K562 (cell line): ENCODE measurements around the gene TACR2. TPM values are rescaled to one million over a fixed set of nuclear protein-coding genes. Genes with fewer than 3 reads are reported as not detected.

Experiments used
- ATAC-seq: fragments of 200-7000 bp; cut with Tn5 transposase; 3 replicates; pipeline ENCODE4 v1.9.1; 2020; ENCODE audit warnings: moderate library complexity
- BruUV-seq: library from RNA; stranded (reverse); fragments of 400-500 nt; replicated peaks from 2 replicates; lab custom pipeline; 2021; lab: Mats Ljungman, UMichigan
- CTCF ChIA-PET: fragments of 300-600 bp; formaldehyde crosslinking; extraction: SDS; loops from one replicate; lab custom pipeline; 2021; ENCODE audit warnings: low intra/inter-chr PET ratio; lab: Yijun Ruan, JAX
- POLR2A ChIA-PET: fragments of 300-600, 350-650 bp; sonication (Branson Sonifier 250); formaldehyde crosslinking; extraction: SDS; loops from one replicate; lab custom pipeline; 2021; ENCODE audit warnings: antibody characterized with exemption, inconsistent platforms; lab: Yijun Ruan, JAX
- DNase-seq, 4 experiments: peaks; one replicate each; pipeline versions ENCODE4 v3.0.0 to v3.0.0-alpha.2; 2011 to 2018; ENCODE audit warnings: low spot score in 3 of 4, mixed read lengths in 3 of 4; ENCODE audit errors: extremely low read depth in 1 of 4
- FAIRE-seq: peaks from 2 replicates; lab custom pipeline; 2011; peaks lifted over from hg19 to GRCh38; lab: Jason Lieb, UNC
- H2AFZ ChIP-seq: 2 replicates; pipeline ENCODE4 v1.6.0; 2011; ENCODE audit warnings: low read depth, low read length, control low read depth, inconsistent platforms
- H3K27ac ChIP-seq: fragments of 200-600 bp; 3 replicates; pipeline ENCODE4 v1.8.0; 2011; ENCODE audit warnings: low read depth, mild to moderate bottlenecking, control low read depth, inconsistent platforms, low read length, moderate library complexity, mixed read lengths; ENCODE audit errors: extremely low read depth
- H3K27me3 ChIP-seq, 2 experiments: fragments of 300-600 bp in 1 of 2; 2 replicates in 1 of 2; 3 replicates in 1 of 2; pipeline versions ENCODE4 v1.6.0 to v1.8.0; 2011; ENCODE audit warnings: inconsistent platforms in 2 of 2, low read length in 2 of 2, mild to moderate bottlenecking in 1 of 2, mixed read lengths in 1 of 2, moderate library complexity in 1 of 2; ENCODE audit not compliant: control insufficient read depth in 2 of 2, insufficient read depth in 2 of 2
- H3K36me3 ChIP-seq: fragments of 300-600 bp; 3 replicates; pipeline ENCODE4 v1.8.0; 2011; ENCODE audit warnings: mild to moderate bottlenecking, low read length, inconsistent platforms; ENCODE audit not compliant: control insufficient read depth, insufficient read depth
- H3K4me1 ChIP-seq, 2 experiments: fragments of 200-600 bp in 1 of 2; replicated peaks in 1 of 2; 2 replicates in 1 of 2; 3 replicates in 1 of 2; pipeline versions ENCODE4 v1.5.1 to v1.8.0; 2011; ENCODE audit warnings: inconsistent platforms in 2 of 2, low read length in 2 of 2, mild to moderate bottlenecking in 1 of 2, mixed read lengths in 1 of 2, moderate library complexity in 1 of 2; ENCODE audit not compliant: control insufficient read depth in 2 of 2, insufficient read depth in 2 of 2
- H3K4me2 ChIP-seq: 2 replicates; pipeline ENCODE4 v1.6.1; 2011; ENCODE audit warnings: low read length, control low read depth, inconsistent platforms, mixed read lengths; ENCODE audit not compliant: insufficient read depth
- H3K4me3 ChIP-seq: fragments of 200-600 bp; sonication (generic), shearing (Covaris generic); 2 replicates; pipeline ENCODE4 v1.5.1; 2016; ENCODE audit warnings: control low read depth, inconsistent platforms
- H3K79me2 ChIP-seq: fragments of 200-600 bp; 3 replicates; pipeline ENCODE4 v1.8.0; 2011; ENCODE audit warnings: low read length, inconsistent platforms; ENCODE audit not compliant: control insufficient read depth, insufficient read depth
- H3K9ac ChIP-seq, 2 experiments: 2 replicates each; pipeline versions ENCODE4 v1.6.0 to v1.6.1; 2011; ENCODE audit warnings: low read depth in 2 of 2, low read length in 2 of 2, control low read depth in 1 of 2, inconsistent platforms in 1 of 2, mild to moderate bottlenecking in 1 of 2, mixed read lengths in 1 of 2; ENCODE audit not compliant: insufficient read depth in 1 of 2
- H3K9me1 ChIP-seq: one replicate; pipeline ENCODE4 v1.6.0; 2011; ENCODE audit warnings: inconsistent platforms, mild to moderate bottlenecking, low read length, moderate library complexity; ENCODE audit not compliant: control insufficient read depth, insufficient read depth
- H3K9me3 ChIP-seq: replicated peaks from 2 replicates; pipeline ENCODE4 v1.5.1; 2011; ENCODE audit warnings: low read depth, low read length, inconsistent platforms; ENCODE audit not compliant: control insufficient read depth, insufficient read depth
- H4K20me1 ChIP-seq: replicated peaks from 2 replicates; pipeline ENCODE4 v1.6.1; 2011; ENCODE audit warnings: low read length, inconsistent platforms, mixed read lengths; ENCODE audit not compliant: control insufficient read depth, insufficient read depth
- ELF1 ChIP-seq: fragments of 200-800 bp; sonication (Bioruptor generic); IDR thresholded peaks from 2 replicates; pipeline ENCODE4 v1.6.1; 2016; ENCODE audit warnings: missing genetic modification characterization, missing compliant biosample characterization
- OTX1 ChIP-seq: fragments of 450-650 bp; formaldehyde crosslinking; IDR thresholded peaks from 2 replicates; pipeline ENCODE4 v1.4.0; 2022; ENCODE audit warnings: mild to moderate bottlenecking
- POLR2A ChIP-seq: fragments of 450-650 bp; conservative IDR thresholded peaks from 2 replicates; pipeline ENCODE4 v1.6.1; 2016
- RBM22 ChIP-seq: fragments of 200-400 bp; formaldehyde crosslinking; IDR thresholded peaks from 2 replicates; pipeline ENCODE4 v1.6.1; 2018; ENCODE audit warnings: low read length, low read depth; ENCODE audit not compliant: poor library complexity, severe bottlenecking
- RBM39 ChIP-seq: fragments of 200-400 bp; formaldehyde crosslinking; optimal IDR thresholded peaks from 2 replicates; pipeline ENCODE3; 2018; ENCODE audit warnings: low read depth, low read length
- SUPT5H ChIP-seq: fragments of 450-650 bp; IDR thresholded peaks from 2 replicates; pipeline ENCODE4 v1.6.1; 2016
- WGBS: fragments of 100-300 bp; shearing (Covaris generic); methylation state at CpG from one replicate; pipeline ENCODE4 v1.1.6; 2016; ENCODE audit warnings: low coverage, mixed read lengths; ENCODE audit not compliant: insufficient coverage; ENCODE audit errors: missing lambda C conversion rate; 5-methylcytosine and 5-hydroxymethylcytosine counted together
- in situ Hi-C: fragments of 300-500 bp; cut with MboI; formaldehyde crosslinking; loops from 4 replicates; pipeline ENCODE4 v1.15.0; 2018; ENCODE audit warnings: inconsistent platforms, mixed read lengths
- intact Hi-C: fragments of 100-400 bp; cut with micrococcal nuclease; formaldehyde crosslinking; loops from 2 replicates; pipeline ENCODE4 v1.14.2; 2022
- polyA plus RNA-seq, 8 experiments: library from polyadenylated mRNA; depleted of rRNA in 4 of 8; stranded (reverse) in 5 of 8; unstranded in 3 of 8; fragments of >200 nt; fragmentation: Nextera tagmentation in 2 of 8; fragmentation: Illumina TruSeq in 1 of 8; extraction: Ambion mirVana in 2 of 8; extraction: Trizol in 1 of 8; gene quantifications; 2 replicates each; pipeline versions ENCODE4 v1.2.1 to v1.2.3, GENCODE V29; 2011 to 2014; ENCODE audit warnings: inconsistent platforms in 1 of 8, missing spikeins in 1 of 8
- total RNA-seq, 7 experiments: library from RNA; depleted of rRNA in 6 of 7; stranded (reverse); fragments of >200 nt in 6 of 7; fragmentation: Illumina TruSeq in 2 of 7; extraction: Trizol in 2 of 7; gene quantifications; 2 replicates each; pipeline versions ENCODE4 v1.2.1 to v1.2.3, GENCODE V29; 2011 to 2021; ENCODE audit warnings: low replicate concordance in 1 of 7
- TF ChIP-seq, protein P1 (sequence below): fragments of 450-650 bp; formaldehyde crosslinking; conservative IDR thresholded peaks from 2 replicates; pipeline ENCODE4 v1.4.0; 2022; ENCODE audit warnings: mild to moderate bottlenecking, missing genetic modification characterization

The TACR2 gene
- total and polyA plus RNA-seq, 9 of the 15 experiments (the other 6 are each of a cell fraction or from before 2014, with no cell fraction given): not detected

- in situ Hi-C loops: no loop called here
Observed at GRCh38 chr10:69404786-69405185, 11.9 kb downstream of the TACR2 start.

More at GRCh38 chr10:69404786-69405185, 11.9 kb downstream of the TACR2 start:
- H3K4me1 ChIP-seq: peaks cover 10 to 28% of the 10 kb centered on the region in 2 experiments
- H3K9me3 ChIP-seq: no peaks in the 10 kb centered on the region
- H3K27ac ChIP-seq: no peak overlapping the region; the same call in 2 of the 3 replicates
- ATAC-seq (no peak), FAIRE-seq (no peak), DNase-seq (no peak)
- peaks cover 45% of the 10 kb centered on the region for H3K36me3 ChIP-seq
- intact Hi-C loops: no loop called here
- 33% methylated on average over 10 of the region's 10 CpGs for WGBS
- H3K4me2 ChIP-seq: no peak overlapping the region
- peak; percentile 35; the same call in 1 of the 2 replicates for TF ChIP-seq SUPT5H
- peak; percentile 72 for TF ChIP-seq RBM22
- TF ChIP-seq RBM39: no peak
- TF ChIP-seq POLR2A: 0 out of 2 replicates have a peak, but pooled peaks have one; percentile 23
- TF ChIP-seq, protein P1, sequence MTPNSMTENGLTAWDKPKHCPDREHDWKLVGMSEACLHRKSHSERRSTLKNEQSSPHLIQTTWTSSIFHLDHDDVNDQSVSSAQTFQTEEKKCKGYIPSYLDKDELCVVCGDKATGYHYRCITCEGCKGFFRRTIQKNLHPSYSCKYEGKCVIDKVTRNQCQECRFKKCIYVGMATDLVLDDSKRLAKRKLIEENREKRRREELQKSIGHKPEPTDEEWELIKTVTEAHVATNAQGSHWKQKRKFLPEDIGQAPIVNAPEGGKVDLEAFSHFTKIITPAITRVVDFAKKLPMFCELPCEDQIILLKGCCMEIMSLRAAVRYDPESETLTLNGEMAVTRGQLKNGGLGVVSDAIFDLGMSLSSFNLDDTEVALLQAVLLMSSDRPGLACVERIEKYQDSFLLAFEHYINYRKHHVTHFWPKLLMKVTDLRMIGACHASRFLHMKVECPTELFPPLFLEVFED (CRISPR knock-in tag): no peak
- TF ChIP-seq ELF1: no peak
- no peak for TF ChIP-seq OTX1
- BruUV-seq: no TSS peak
- POLR2A ChIA-PET: interaction anchor here (0.6 to 1.8 kb wide), 4 partner anchors 12 to 1602 kb away, joined by 3 to 6 read pairs (median 4); no protein-coding TSS in a partner anchor
- H3K4me3 ChIP-seq: no peak overlapping the region
- CTCF ChIA-PET: no interaction called here
- H3K79me2 ChIP-seq: no peaks in the 10 kb centered on the region
- H3K9ac ChIP-seq: peak overlapping the region in 1 of 2 experiments; percentile 74; a peak in 2 of 4 replicates
- H3K27me3 ChIP-seq: no peaks in the 10 kb centered on the region
- H3K9me1 ChIP-seq: peaks cover 2% of the 10 kb centered on the region
- no peak overlapping the region for H2AFZ ChIP-seq
- H4K20me1 ChIP-seq: 0 out of 2 replicates have a peak, but pooled peaks cover 4% of the 10 kb centered on the region
